Posterior vena cava (tissue), 2 donors: Measurements from ENCODE around the gene CCDC27. TPM values are rescaled to one million over a fixed set of nuclear protein-coding genes. Genes with fewer than 3 reads are reported as not detected.
"Not testable (repeated sequence)": the region's sequence is repeated elsewhere in the genome, so short reads cannot be mapped to it uniquely, and the experiment has no call there.

ENCODE experiments used
- DNase-seq: peaks from one replicate; pipeline ENCODE4 v3.0.0-alpha.2; 2020; ENCODE audit warnings: low spot score
- intact Hi-C, 2 donors: fragments of 100-400 bp; cut with DNase I; formaldehyde crosslinking; loops; one replicate each; pipeline versions ENCODE4 v1.14.1 to v1.14.2; 2022 to 2023
- total RNA-seq, 2 donors: library from RNA; stranded (reverse); fragmentation: NEBNext Ultra II Directional; extraction: Animal tissue kit (Norgen Biotek cat#: 25700); gene quantifications; one replicate each; pipeline ENCODE4 v1.2.1, GENCODE V29; 2021
- donor health status: DM: yes; HTN: yes; CAD: no.
- donor health status: DM: yes; HTN: yes; CAD: no.

CCDC27 gene
- total RNA-seq, 2 donors from 2014 or later, result not detected

DNA sequence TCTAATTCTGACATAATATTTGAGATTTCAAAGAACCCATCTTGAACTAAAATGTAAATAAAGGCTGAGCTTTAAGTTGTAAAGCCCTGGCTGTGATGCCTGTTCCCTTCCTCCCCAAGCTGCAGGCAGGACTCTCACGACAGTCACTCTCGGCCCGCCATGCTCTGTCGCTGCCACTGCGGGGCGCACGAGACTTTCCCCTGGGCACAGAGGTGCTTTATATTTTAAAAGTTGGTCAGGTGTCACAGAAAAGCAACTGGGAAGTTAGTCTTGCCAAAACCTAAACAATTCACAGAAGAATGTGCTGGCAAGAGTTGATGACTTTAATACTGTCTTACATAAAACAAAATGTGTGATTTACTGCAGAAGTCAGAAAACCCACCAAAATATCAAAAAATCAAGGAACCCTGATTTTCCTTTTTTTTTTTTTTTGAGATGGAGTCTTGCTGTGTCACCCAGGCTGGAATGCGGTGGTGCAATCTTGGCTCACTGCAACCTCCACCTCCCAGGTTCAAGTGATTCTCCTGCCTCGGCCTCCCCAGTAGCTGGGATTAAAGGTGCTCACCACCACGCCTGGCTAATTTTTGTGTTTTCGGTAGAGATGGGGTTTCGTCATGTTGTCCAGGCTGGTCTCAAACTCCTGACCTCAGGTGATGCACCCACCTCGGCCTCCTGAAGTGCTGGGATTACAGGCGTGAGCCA lies 33.4 kb downstream of the CCDC27 start:
- DNase-seq, result no peak
- intact Hi-C loops, result no loop called here

DNA sequence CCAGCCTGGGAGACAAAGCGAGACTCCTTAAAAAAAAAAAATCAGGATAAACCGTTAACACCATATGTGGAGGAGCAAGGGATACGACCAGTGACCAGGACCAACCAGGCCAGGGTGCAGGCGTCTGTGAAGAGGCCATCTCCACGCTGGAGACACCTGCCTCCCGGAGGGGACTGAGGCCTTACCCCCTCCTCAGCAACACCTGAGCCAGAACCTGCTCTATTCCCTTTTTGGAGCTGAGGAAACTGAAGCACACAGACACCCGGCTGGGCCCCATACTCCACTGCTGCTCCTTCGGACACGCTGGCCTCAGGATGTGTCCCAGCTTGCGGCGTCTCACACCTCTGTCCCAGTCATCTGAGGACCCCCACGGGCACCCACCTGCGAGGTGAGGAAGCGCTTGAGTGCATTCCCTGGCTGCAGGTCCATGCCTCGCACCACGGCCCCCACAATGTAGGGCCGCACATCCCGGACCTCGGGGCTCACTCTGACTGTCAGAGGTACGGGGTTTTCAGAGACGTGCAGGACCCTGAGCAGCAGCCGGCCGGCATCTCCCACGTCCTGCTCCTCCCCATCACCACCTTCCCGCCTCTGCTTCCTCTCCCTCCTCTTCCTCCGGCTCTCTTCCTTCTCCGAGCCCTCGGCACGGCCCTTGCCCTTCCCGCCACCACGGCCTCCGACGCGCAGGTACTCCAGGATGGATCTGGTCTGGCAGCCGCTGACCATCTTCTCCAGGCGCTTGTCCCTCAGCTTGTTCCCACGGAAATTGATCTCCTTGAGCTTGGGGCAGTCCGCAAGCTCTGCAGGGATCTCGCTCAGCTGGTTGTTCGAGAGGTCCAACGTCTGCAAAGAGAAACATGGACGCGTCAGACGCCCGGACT lies 34.5 kb downstream of the CCDC27 start:
- DNase-seq, result no peak
- intact Hi-C loops, result no loop called here

DNA sequence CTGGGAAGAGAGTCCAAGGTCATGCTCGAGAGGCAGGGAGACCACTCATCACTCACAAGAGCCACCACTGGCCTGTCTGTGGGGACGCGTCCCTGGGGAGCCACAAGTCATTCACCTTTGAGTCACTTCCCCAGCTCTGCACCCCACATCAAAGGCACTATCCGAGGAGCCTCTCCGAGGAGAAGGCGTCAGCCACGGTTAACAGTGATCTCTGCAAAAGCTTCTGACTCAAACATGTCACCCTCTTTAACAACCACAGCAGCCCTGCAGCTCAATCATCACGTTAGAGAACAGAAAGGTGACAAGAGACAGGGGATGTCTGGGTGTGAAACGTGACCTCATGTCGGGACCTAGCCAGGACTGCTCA lies 35.1 kb downstream of the CCDC27 start:
- intact Hi-C loops, result no loop called here
- DNase-seq, result no peak

DNA sequence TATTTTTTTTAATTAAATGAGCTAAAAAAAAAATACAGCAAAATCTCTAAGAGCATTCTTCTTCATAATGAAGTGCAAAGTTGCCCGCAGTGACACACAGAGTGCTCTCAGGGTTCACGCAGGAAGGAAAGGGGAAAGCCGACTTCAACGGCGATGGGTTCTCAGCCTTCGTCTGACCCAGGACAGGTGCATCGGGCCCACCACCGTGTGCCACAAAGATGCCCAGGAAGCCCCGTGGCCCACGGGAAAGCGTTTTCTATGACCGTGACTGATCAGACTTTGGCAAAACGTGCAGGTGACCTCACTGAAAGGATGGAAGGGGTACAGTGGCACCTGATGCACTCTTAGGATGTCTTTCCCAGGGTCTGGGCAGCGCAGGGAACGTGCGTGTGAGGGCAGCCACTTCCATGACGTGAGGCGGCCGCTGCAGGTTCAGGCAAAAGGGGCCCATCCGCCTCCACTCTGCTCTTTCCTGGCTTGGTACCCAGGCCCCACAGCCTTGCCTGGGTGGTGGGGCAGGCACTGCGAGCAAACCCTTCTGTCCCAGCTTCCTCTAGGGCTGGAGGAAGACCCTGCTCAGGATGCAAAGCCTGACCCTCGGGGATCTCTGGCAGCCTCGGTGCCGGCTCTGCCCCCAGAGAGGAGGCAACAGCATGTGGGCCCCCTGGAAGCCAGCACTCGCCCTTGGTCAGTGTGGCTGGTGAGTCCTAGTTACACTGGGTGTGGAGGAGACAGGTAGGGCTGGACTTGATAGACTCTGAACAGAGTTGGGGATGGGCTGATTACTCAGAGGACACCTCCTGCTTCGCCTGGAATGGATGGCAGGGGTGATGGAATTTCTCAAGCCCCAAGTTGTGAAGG lies 35.7 kb downstream of the CCDC27 start:
- DNase-seq, result no peak
- intact Hi-C loops, result no loop called here

DNA sequence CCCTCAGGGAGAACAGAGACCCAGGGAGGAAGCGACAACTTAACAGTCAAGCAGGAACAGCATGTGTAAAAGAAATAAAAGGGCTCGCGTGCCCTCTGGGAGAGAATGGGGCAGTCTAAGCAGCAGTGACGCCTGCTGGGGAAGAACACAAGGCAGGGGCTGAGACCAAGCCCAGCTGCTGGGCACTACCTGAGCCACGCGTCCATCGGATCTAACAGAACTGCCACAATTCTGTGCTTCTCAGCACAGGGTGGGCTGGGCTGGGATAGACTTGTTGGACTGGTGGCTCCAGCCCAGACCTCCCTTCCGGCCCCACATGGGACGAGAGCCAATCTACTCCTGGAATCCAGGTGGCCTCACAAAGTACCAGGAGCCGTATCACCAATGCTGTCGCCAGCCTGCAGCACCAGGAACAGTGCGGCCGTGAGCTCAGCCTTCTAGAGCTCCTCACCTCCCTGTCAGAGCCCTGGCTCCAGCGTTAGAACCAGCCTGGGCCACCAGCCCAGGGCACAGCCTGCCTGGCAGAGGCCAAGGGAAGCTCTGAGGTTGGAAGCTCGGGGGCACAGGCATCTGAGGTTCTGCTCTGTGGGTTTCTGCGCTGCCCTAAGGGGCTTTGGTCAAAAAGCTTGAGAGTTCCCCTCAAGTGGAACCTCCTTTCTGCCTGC lies 36.6 kb downstream of the CCDC27 start:
- intact Hi-C loops, result no loop called here
- peak; percentile 68 for DNase-seq

DNA sequence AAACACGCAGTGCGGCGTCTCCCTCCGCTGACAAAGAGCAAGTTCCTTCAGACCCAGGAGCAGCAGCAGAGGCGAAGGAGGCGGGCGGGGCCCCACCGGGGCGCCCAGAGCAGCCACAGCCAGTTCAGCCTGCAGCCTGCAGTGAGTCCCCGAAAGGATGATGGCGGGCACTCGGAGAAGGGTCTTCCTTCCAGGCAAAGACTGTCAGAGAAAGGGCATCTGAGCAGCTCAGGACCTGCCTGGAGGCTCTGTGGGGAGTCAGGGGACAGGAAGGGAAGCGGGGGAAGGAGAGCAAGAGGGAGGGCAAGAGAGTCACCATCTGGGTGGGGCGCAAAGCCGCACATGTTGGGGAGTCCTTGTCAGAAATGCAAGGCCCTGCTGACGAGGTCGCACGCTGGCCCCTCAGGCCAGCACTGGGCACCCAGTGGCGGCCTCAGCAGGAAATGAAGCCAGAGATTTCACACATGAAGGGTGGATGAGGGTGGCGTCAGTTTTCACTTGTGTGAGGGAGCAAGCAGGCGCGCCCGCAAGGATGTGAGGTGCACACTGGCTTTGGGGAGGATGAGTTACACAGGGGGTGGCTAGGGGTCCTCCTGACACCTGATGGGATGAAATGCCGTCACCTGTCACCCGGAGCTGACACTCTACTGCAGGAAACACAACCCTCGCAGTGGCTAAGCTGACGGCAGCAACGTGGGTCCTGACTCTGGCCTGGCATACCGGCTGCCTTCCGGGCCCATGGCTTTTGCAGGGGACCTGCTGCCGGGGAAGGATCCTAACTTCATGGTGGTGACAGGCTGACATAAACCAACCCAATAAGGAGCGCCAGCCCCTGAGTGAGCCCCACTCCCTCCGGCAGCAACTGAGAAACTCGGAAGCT lies 37.4 kb downstream of the CCDC27 start:
- no peak for DNase-seq
- intact Hi-C loops, result no loop called here

DNA sequence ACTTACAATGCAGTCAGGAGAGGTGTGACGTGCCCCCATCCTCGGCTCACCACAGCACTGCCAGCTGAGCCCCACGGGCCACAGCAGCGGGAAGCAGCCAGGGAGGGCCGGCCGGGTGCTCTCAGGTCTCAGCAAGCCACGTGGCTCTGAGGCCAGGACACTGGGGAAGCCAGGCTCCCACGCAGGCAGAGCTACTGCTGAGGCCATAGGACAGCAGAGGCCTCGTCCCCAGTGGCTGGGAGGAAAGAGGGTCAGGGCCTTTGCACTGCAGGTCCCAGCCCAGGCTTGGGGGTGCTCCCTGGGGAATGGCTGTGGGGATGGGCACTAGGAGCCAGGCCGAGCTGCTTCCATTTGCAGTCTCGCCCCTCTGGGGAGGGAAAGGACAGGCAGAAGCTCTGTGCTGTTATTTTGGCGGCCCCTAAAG lies 38.3 kb downstream of the CCDC27 start:
- DNase-seq, result no peak
- intact Hi-C loops, result no loop called here

DNA sequence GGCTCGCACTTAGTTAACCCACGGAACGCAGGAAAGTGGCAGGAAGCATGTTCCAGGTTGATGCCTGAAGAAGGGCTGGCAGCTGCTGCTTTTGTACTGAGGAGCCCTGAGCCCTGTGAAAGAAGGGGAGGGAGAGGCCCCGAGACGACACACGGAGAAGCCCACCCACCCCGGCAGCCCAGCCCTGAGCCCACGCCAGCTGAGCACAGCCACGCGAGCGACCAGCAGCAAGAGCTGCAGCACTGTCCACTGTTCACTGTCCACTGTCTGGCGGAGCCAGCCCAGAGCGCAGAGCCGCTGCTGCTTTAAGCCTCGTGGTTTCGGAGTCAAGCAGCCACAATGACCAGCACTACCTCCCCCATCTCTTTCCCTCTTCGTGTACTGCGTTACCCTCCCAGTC lies 38.7 kb downstream of the CCDC27 start:
- intact Hi-C loops, result no loop called here
- DNase-seq, result no peak

DNA sequence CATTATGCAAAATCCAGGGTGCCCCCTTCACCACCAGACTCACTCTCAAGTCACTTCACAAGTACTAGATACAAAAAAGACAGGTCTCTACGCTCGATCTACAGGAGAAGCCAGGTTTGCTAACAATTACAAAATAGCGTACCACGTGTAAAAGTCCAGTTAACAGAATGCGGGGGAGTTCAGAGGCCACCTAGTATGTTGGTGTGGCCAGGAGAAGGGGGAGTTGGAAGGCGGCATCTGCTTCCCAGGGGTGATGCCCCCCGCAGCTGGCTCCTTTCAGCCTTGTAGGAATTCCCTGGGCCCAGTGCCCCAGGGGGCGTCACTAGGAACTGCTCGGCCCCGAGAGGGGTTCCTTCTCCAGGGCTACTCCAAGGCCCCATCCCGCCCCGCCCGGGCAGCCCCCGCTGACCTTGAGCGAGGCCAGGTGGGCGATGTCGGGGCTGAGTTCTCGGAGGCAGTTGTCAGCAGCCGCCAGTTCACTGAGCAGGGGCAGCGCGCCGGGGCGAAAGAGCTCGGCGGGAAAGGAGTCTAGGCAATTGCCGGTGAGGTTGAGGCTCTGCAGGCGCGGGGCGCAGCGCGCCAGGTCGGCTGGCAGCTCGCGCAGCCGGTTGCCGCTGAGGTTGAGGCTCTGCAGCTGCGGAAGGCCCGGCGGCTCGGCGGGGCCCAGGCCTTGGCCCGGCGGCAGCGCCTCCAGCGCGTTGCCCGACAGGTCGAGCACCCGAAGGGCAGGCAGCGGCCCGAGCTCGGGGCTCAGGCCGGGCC lies 43.4 kb downstream of the CCDC27 start:
- intact Hi-C loops, result no loop called here

DNA sequence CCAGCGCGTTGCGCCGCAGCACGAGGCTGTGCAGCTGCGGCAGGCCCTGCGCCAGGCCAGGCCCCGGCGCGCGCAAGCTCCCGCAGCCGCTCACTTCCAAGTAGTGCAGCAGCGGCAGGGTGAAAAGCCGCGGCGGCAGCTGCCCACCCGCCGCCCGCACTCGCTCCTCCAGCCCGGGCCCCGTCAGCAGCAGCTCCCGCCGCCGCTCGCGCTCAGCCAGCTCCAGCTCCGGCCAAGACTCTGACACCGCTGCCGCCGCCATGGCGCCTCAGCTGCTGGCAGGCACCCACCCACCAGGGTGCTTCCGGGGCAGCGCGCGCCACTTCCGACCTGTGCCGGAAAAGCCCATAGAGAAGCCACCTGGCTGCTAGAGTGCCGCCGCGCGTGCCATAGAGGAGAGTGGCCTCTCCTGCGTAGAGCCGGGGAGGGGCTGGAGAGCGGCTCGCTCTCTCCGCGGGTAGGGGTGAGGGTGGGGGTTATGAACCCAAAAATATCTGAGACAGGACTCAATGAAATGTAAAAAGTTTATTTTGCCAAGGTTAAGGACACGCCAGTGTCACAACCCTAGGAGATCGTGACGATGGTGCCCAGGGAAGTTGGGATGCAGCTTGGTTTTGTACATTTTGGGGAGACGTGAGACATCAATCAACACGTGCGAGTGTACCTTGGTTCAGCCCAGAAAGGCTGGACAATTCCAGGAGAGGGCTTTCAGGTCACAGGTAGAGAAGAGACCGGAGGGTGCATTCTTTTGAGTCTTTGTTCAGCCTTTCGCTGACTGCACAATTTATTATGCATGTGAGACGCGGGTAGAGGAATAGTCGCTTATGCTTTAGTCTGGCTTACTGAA lies 44.2 kb downstream of the CCDC27 start, which contains the start of gene LRRC47:
Gene LRRC47 (minus strand): TSS at position 284 of the 847 bp plus-strand sequence. CDS start 22 bp downstream, at position 262.
- intact Hi-C loops, result no loop called here
- peak; percentile 99 for DNase-seq

More for the DNA sequence above, 43.4 kb downstream of the CCDC27 start:
- no peak for DNase-seq

DNA sequence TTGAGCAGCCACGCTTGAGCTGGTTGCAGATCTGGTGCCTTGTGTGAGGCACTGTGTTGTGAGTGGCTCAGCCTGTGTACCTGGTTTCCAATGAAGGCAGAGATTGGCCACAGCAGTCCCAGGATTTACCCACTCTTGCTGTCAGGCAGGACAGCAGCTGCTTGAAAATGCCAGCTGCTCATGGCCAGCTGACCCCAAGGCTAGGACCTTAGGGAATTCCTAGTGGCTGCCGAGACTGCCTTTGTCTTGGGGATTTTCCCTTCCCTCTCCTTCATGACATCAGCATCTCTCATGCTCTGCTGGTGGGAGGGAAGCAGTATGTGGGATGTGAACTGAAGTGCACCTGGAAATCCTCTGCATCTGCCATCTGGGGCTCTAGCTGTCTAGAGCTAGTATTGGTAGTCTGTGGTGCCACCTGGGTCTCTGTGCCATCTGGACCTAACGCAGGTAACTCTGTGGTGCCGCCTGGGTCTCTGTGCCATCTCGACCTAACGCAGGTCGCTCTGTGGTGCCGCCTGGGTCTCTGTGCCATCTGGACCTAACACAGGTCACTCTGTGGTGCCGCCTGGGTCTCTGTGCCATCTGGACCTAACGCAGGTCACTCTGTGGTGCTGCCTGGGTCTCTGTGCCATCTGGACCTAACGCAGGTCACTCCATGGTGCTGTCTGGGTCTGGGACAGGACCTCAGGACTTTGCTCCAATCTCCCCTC lies 47.9 kb downstream of the CCDC27 start:
- intact Hi-C loops, result no loop called here
- DNase-seq, result no peak

DNA sequence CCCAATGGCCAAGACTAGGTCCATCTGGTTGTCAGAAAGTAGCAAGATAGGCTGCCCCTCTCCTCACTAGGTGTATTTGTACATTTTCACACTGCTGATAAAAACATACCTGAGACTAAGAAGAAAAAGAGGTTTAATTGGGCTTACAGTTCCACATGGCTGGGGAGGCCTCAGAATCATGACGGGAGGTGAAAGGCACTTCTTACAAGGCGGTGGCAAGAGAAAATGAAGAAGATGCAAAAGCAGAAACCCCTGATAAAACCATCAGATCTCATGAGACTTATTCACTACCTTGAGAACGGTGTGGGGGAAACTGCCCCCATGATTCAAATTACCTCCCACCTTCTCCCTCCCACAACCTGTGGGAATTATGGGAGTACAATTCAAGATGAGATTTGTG lies 48.5 kb downstream of the CCDC27 start:
- DNase-seq, intact Hi-C loops: not testable (repeated sequence)

DNA sequence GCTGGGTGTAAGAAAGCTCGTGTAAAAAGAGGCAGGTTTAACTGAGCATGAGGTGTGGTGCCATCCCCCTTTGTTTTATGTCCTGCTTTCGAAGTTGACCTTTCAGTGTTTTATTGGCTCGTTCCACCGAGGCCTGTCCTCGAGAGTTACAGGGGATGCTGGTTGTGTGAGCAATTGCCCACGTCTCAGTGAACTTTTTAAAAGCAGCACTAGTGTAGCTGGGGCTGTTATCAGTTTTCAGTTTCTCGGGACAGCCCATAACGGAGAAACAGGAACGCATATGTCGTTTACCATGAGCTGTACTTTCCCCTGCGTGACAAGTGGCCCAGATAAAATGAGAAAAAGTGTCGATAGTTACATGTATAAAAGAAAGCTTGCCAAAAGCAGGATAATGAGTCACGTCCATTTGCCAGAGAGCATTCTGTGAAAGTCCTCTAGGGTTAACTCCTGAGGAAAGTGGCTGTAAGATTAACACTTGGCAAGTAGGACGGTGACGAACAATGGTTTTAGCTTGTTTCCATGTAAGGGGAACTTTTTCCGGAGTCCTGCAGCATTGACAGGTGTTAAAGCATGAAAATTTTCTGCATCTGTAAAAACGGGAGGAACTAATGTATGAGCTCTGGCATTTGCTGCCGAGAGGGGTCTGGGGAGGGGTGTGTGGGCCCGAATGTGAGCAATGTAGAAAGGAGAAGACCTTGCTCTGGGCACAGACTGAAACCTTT lies 51.8 kb downstream of the CCDC27 start:
- intact Hi-C loops, result no loop called here
- DNase-seq, result no peak

DNA sequence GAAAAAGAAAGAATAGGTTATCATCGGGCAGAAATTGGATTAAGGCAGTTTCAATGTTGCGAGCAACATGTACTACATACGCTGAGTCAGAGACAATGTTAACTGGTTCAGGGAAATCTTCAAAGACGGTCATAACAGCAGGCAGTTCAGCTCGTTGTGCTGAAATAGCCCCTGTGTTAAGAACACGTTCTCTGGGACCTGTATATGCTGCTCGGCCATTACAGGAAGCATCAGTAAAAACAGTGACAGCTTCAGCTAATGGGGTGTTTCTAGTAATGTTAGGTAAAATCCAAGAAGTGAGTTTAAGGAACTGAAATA lies 52.3 kb downstream of the CCDC27 start:
- DNase-seq, intact Hi-C loops: not testable (repeated sequence)

DNA sequence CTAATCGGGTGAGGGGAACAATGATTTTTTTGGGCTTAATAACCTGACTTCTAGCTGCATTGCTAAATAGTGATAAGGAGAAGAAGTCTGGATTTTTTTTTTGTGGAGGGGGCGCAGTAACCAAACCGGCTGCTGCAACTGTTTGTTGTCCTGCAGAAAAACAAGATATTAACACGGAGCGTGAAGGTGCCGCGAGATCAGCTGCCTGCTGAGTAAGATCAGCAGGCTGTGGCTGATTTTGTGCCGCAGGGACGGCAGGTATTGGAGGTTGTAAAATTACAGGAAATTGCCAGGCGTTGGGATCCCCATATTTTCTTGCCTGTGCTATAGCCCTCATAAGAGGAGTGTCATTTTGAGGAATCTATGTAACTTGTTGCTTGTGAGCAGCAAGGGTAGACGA lies 52.8 kb downstream of the CCDC27 start:
- intact Hi-C loops, result no loop called here
- no peak for DNase-seq

DNA sequence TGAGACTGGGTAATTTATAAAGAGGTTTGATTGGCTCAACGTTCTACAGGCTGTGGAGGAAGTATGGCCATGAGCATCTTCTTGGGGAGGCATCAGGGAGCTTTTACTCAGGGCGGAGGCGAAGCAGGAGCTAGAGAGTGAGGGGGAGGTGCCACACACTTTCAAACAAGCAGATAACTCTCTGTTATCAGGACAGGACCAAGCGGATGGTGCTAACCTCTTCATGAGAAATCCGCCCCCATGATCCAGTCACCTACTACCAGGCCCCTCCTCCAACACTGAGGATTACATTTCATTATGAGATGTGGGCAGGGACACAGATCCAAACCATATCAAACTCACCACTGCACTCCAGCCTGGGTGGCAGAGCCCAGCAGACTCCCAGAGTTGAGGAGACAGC lies 55.5 kb downstream of the CCDC27 start:
- intact Hi-C loops, result no loop called here
- no peak for DNase-seq
